ENCODE measurements around the gene CPS1. TPM values are rescaled to one million over a fixed set of nuclear protein-coding genes. Genes with fewer than 3 reads are reported as not detected.

The CPS1 gene
- total RNA-seq, 2 donors from 2014 or later, result 12.5 to 31.2 TPM

GRCh38 chr2:210660751-210661150 lies 104.4 kb downstream of the CPS1 start:
- Histone ChIP-seq H3K9me3 (ENCODE audit: control insufficient read depth, low read length) (peaks cover 10% of the 10 kb centered on the region), H3K4me3 (ENCODE audit: low read length) (no peak overlapping the region), H3K27ac (ENCODE audit: low read depth, low read length) (no peak overlapping the region), H3K27me3 (ENCODE audit: control insufficient read depth, insufficient read depth, low read length, poor library complexity, severe bottlenecking) (no peaks in the 10 kb centered on the region), H3K36me3 (ENCODE audit: control insufficient read depth, insufficient read depth, low read length) (no peaks in the 10 kb centered on the region), H3K4me1 (ENCODE audit: control insufficient read depth, insufficient read depth, low read length) (no peaks in the 10 kb centered on the region), H3K9ac (ENCODE audit: extremely low read depth, low read length, poor library complexity, severe bottlenecking) (no peak overlapping the region)
- Mint-ChIP-seq H3K4me3 (no peak overlapping the region), H3K27ac (no peak overlapping the region), H3K9me3 (peaks cover 2% of the 10 kb centered on the region), H3K27me3 (ENCODE audit: insufficient read depth) (peaks cover 3% of the 10 kb centered on the region), H3K4me1 (peaks cover 5% of the 10 kb centered on the region), H3K36me3 (ENCODE audit: low read depth) (peaks cover 4% of the 10 kb centered on the region)
- TF ChIP-seq, protein P1, sequence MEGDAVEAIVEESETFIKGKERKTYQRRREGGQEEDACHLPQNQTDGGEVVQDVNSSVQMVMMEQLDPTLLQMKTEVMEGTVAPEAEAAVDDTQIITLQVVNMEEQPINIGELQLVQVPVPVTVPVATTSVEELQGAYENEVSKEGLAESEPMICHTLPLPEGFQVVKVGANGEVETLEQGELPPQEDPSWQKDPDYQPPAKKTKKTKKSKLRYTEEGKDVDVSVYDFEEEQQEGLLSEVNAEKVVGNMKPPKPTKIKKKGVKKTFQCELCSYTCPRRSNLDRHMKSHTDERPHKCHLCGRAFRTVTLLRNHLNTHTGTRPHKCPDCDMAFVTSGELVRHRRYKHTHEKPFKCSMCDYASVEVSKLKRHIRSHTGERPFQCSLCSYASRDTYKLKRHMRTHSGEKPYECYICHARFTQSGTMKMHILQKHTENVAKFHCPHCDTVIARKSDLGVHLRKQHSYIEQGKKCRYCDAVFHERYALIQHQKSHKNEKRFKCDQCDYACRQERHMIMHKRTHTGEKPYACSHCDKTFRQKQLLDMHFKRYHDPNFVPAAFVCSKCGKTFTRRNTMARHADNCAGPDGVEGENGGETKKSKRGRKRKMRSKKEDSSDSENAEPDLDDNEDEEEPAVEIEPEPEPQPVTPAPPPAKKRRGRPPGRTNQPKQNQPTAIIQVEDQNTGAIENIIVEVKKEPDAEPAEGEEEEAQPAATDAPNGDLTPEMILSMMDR (conservative IDR thresholded peaks at IDR 0.05), result no peak
- no peak for DNase-seq

DNA sequence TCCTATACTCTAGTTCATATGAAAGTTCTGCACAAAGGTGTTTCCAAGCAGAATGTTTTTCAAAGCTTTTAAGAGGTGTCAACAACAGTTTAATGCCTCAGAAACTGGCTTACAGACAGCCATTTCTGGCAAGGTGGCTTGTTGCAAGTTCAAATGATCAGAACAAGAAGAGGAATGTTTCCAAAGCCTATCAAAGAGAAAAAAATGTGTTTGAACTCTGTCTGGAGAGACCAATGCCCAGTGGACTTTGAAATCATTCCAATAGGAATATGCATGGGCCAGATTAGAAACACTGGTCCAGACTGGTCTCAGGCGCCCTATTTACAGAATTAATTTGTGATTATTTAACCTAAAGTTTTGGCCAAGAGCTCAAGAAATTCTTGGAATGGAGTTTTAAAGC lies 106.2 kb downstream of the CPS1 start:
- no peak for DNase-seq
- Mint-ChIP-seq H3K4me1 (no peaks in the 10 kb centered on the region), H3K27ac (no peak overlapping the region), H3K4me3 (no peak overlapping the region), H3K36me3 (ENCODE audit: low read depth) (peaks cover 4% of the 10 kb centered on the region), H3K27me3 (ENCODE audit: insufficient read depth) (peaks cover under 1% of the 10 kb centered on the region), H3K9me3 (peaks cover 4% of the 10 kb centered on the region)
- no peak overlapping the region for H3K27ac ChIP-seq (ENCODE audit: low read depth, low read length)
- no peaks in the 10 kb centered on the region for H3K27me3 ChIP-seq (ENCODE audit: control insufficient read depth, insufficient read depth, low read length, poor library complexity, severe bottlenecking)
- no peaks in the 10 kb centered on the region for H3K36me3 ChIP-seq (ENCODE audit: control insufficient read depth, insufficient read depth, low read length)
- TF ChIP-seq, protein P1 (conservative IDR thresholded peaks at IDR 0.05), result no peak
- H3K4me3 ChIP-seq (ENCODE audit: low read length), result no peak overlapping the region
- no peak overlapping the region for H3K9ac ChIP-seq (ENCODE audit: extremely low read depth, low read length, poor library complexity, severe bottlenecking)
- H3K4me1 ChIP-seq (ENCODE audit: control insufficient read depth, insufficient read depth, low read length), result no peaks in the 10 kb centered on the region
- WGBS, 2 experiments (ENCODE audit: insufficient coverage in 1 of 2, insufficient read length in 1 of 2), result 80 to 82% methylated on average over 1 of the region's 1 CpG
- peaks cover 10% of the 10 kb centered on the region for H3K9me3 ChIP-seq (ENCODE audit: control insufficient read depth, low read length)

- no peak overlapping the region for H3K4me3 ChIP-seq (ENCODE audit: low read length)
- TF ChIP-seq, protein P1 (conservative IDR thresholded peaks at IDR 0.05), result peak; percentile 76
- H3K27me3 Mint-ChIP-seq (ENCODE audit: insufficient read depth), result no peaks in the 10 kb centered on the region
- peaks cover 4% of the 10 kb centered on the region for H3K9me3 Mint-ChIP-seq
- H3K27ac ChIP-seq (ENCODE audit: low read depth, low read length), result no peak overlapping the region
- peaks cover 10% of the 10 kb centered on the region for H3K9me3 ChIP-seq (ENCODE audit: control insufficient read depth, low read length)
- no peak overlapping the region for H3K27ac Mint-ChIP-seq
- no peak overlapping the region for H3K4me3 Mint-ChIP-seq
- no peaks in the 10 kb centered on the region for H3K27me3 ChIP-seq (ENCODE audit: control insufficient read depth, insufficient read depth, low read length, poor library complexity, severe bottlenecking)
- no peak for DNase-seq
- no peaks in the 10 kb centered on the region for H3K4me1 Mint-ChIP-seq
- no peak overlapping the region for H3K9ac ChIP-seq (ENCODE audit: extremely low read depth, low read length, poor library complexity, severe bottlenecking)
- peaks cover 4% of the 10 kb centered on the region for H3K36me3 Mint-ChIP-seq (ENCODE audit: low read depth)
- 74 to 100% methylated on average over 1 to 3 of the region's 3 CpGs for WGBS, 2 experiments (ENCODE audit: insufficient coverage in 1 of 2, insufficient read length in 1 of 2)
- no peaks in the 10 kb centered on the region for H3K4me1 ChIP-seq (ENCODE audit: control insufficient read depth, insufficient read depth, low read length)
- no peaks in the 10 kb centered on the region for H3K36me3 ChIP-seq (ENCODE audit: control insufficient read depth, insufficient read depth, low read length)
Measured at GRCh38 chr2:210663631-210664089, 107.3 kb downstream of the CPS1 start.

Measured in endodermal cell (in vitro differentiated cells).